ENCODE measurements around the gene NUDT2.
"Not testable (repeated sequence)": the region's sequence is repeated elsewhere in the genome, so short reads cannot be mapped to it uniquely, and the experiment has no call there.

- TF ChIP-seq POLR2AphosphoS5 (IDR thresholded peaks at IDR 0.05; ENCODE audit: borderline replicate concordance, low read depth, low read length); EZH2 (IDR thresholded peaks at IDR 0.05): not testable (repeated sequence)
Observed at GRCh38 chr9:34308316-34308715, 21.1 kb upstream of the NUDT2 start.
